SK-N-SH treated with all-trans-retinoic acid at 6 μM for 48 hours (cell line): ENCODE results near the gene KCNG3.

ENCODE experiments used
- ARNTL ChIP-seq: fragments of 450-650 bp; formaldehyde crosslinking; IDR thresholded peaks from 2 replicates; pipeline ENCODE4 v1.5.0; 2020; ENCODE audit warnings: low read depth, mild to moderate bottlenecking, moderate library complexity, borderline replicate concordance
- CSDC2 ChIP-seq: fragments of 250-450 bp; sonication (Bioruptor Pico); IDR thresholded peaks from 2 replicates; pipeline ENCODE4 v1.5.0; 2020; ENCODE audit warnings: mild to moderate bottlenecking, moderate library complexity
- CSRNP3 ChIP-seq: fragments of 250-450 bp; sonication (Bioruptor Pico); IDR thresholded peaks from 2 replicates; pipeline ENCODE4 v1.5.1; 2021; ENCODE audit warnings: mild to moderate bottlenecking, moderate library complexity
- ISL1 ChIP-seq: fragments of 250-450 bp; sonication (Bioruptor Pico); IDR thresholded peaks from 2 replicates; pipeline ENCODE4 v2.1.2; 2022; ENCODE audit warnings: mild to moderate bottlenecking, moderate library complexity
- PATZ1 ChIP-seq: fragments of 250-450 bp; sonication (Bioruptor Pico); IDR thresholded peaks from 2 replicates; pipeline ENCODE4 v1.8.0; 2020; ENCODE audit warnings: mild to moderate bottlenecking, moderate library complexity, borderline replicate concordance
- RARB ChIP-seq: fragments of 250-450 bp; sonication (Bioruptor Pico); IDR thresholded peaks from 2 replicates; pipeline ENCODE4 v1.8.0; 2021; ENCODE audit warnings: mild to moderate bottlenecking, moderate library complexity
- SNAI2 ChIP-seq: fragments of 250-450 bp; sonication (Bioruptor Pico); IDR thresholded peaks from 2 replicates; pipeline ENCODE4 v1.5.0; 2020; ENCODE audit warnings: mild to moderate bottlenecking, moderate library complexity
- ZNF70 ChIP-seq: fragments of 450-650 bp; formaldehyde crosslinking; IDR thresholded peaks from 2 replicates; pipeline ENCODE4 v1.5.0; 2020; ENCODE audit warnings: mild to moderate bottlenecking, moderate library complexity
- ZNF8 ChIP-seq: fragments of 450-650 bp; formaldehyde crosslinking; IDR thresholded peaks from 2 replicates; pipeline ENCODE4 v1.5.0; 2020; ENCODE audit warnings: mild to moderate bottlenecking, moderate library complexity
- TF ChIP-seq, protein P1 (sequence below): fragments of 250-450 bp; sonication (Bioruptor Pico); IDR thresholded peaks from 2 replicates; pipeline ENCODE4 v1.5.1; 2020; ENCODE audit warnings: low read depth, mild to moderate bottlenecking, moderate library complexity

- TF ChIP-seq ZNF8 (no peak), ARNTL (no peak), PATZ1 (CRISPR knock-in tag) (no peak), CSRNP3 (CRISPR knock-in tag) (no peak), ISL1 (CRISPR knock-in tag) (no peak), SNAI2 (CRISPR knock-in tag) (no peak), RARB (CRISPR knock-in tag) (no peak), ZNF70 (no peak), CSDC2 (CRISPR knock-in tag) (no peak)
- TF ChIP-seq, protein P1, sequence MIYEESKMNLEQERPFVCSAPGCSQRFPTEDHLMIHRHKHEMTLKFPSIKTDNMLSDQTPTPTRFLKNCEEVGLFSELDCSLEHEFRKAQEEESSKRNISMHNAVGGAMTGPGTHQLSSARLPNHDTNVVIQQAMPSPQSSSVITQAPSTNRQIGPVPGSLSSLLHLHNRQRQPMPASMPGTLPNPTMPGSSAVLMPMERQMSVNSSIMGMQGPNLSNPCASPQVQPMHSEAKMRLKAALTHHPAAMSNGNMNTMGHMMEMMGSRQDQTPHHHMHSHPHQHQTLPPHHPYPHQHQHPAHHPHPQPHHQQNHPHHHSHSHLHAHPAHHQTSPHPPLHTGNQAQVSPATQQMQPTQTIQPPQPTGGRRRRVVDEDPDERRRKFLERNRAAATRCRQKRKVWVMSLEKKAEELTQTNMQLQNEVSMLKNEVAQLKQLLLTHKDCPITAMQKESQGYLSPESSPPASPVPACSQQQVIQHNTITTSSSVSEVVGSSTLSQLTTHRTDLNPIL (CRISPR knock-in tag), result no peak
Measured at GRCh38 chr2:42480402-42480801, 13.4 kb downstream of the KCNG3 start.
